NCI-H446 treated with DMSO at 0.1 percent for 48 hours (cell line): ENCODE data around the gene SLC15A3.

ENCODE experiments used
- DNase-seq: peaks from one replicate; lab custom pipeline; 2025; lab: John Stamatoyannopoulos, UW

Gene SLC15A3

DNA sequence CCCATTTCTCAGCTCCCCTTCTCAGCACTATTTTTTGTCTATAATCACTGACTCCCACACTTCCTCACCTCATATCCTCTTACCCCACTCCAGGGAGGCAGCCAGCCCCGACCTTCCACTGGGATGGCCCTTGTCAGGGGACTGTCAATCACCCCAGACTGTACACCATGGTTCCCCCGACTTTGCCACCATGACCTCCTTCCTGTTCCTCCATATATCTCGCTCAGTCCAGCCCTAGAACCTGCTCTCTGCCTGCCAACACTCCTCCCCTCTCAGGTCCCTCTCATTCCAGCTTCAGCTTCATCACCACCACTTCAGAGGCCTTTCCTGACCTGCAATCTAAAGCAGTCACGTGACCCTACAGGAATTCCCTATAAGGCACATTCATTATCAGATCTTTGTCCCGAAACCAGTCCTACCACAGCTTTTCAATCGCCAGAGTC is 62.1 kb downstream of the SLC15A3 start:
- no peak for DNase-seq

DNA sequence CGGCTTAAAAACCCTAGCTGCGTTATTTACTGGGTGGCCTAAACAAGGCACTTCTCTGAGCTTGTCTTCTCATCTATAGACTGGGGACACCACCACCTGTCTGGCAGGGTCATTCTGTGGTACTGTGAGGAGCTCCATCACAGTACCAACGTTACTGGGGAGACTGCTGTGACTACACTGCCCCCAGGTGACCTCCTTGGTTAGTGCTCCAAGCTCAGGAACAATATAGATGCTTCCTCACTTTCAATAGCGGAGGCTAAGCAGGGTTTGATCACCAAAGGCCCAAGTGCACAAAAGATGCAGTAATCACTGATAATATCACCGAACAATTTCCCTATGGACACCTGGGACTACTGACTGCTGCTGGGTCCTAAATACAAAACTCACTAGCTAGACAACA is 64.4 kb downstream of the SLC15A3 start:
- peak; percentile 12 for DNase-seq
